HEK293T (cell line): ENCODE results near the gene LELP1.
A peak's percentile ranks its signal among the peaks of the same experiment; 100 is the strongest.

Experiments used
- CTCF ChIA-PET: fragments of 350-600 bp; formaldehyde crosslinking; extraction: SDS; loops from one replicate; lab custom pipeline; 2021; ENCODE audit warnings: antibody characterized with exemption, inconsistent platforms; lab: Yijun Ruan, JAX
- POLR2A ChIA-PET: fragments of 350-600 bp; formaldehyde crosslinking; extraction: SDS; loops from one replicate; lab custom pipeline; 2020; ENCODE audit warnings: antibody characterized with exemption, inconsistent platforms; lab: Yijun Ruan, JAX
- DNase-seq: peaks from one replicate; pipeline ENCODE4 v3.0.0; 2012; ENCODE audit warnings: mixed read lengths; ENCODE audit errors: extremely low spot score
- ARNT ChIP-seq: fragments of 450-650 bp; IDR thresholded peaks from 2 replicates; pipeline ENCODE4 v1.6.1; 2017; ENCODE audit warnings: mild to moderate bottlenecking
- BHLHE40 ChIP-seq: fragments of 450-650 bp; IDR thresholded peaks from 2 replicates; pipeline ENCODE4 v1.6.1; 2016; ENCODE audit warnings: mild to moderate bottlenecking, moderate library complexity, borderline replicate concordance
- CTBP1 ChIP-seq: fragments of 450-650 bp; IDR thresholded peaks from 2 replicates; pipeline ENCODE4 v1.6.1; 2016; ENCODE audit warnings: borderline replicate concordance
- ELF4 ChIP-seq: fragments of 450-650 bp; IDR thresholded peaks from 2 replicates; pipeline ENCODE4 v1.6.1; 2017; ENCODE audit warnings: antibody characterized with exemption
- FOXA1 ChIP-seq: fragments of 450-650 bp; IDR thresholded peaks from 2 replicates; pipeline ENCODE4 v1.6.1; 2016; ENCODE audit warnings: mild to moderate bottlenecking
- FOXK2 ChIP-seq: fragments of 450-650 bp; IDR thresholded peaks from 2 replicates; pipeline ENCODE4 v1.6.1; 2016; ENCODE audit warnings: mild to moderate bottlenecking
- FOXM1 ChIP-seq: fragments of 450-650 bp; IDR thresholded peaks from 2 replicates; pipeline ENCODE4 v1.6.1; 2017; ENCODE audit warnings: mild to moderate bottlenecking, borderline replicate concordance
- HDGF ChIP-seq: fragments of 450-650 bp; IDR thresholded peaks from 2 replicates; pipeline ENCODE4 v1.6.1; 2017; ENCODE audit warnings: antibody characterized with exemption, borderline replicate concordance
- L3MBTL2 ChIP-seq: fragments of 450-650 bp; conservative IDR thresholded peaks from 2 replicates; pipeline ENCODE4 v1.6.1; 2016; ENCODE audit warnings: mild to moderate bottlenecking
- LEF1 ChIP-seq: fragments of 450-650 bp; IDR thresholded peaks from 2 replicates; pipeline ENCODE4 v1.6.1; 2017; ENCODE audit warnings: mild to moderate bottlenecking, borderline replicate concordance
- NFRKB ChIP-seq: fragments of 450-650 bp; IDR thresholded peaks from 2 replicates; pipeline ENCODE4 v1.6.1; 2016; ENCODE audit warnings: mild to moderate bottlenecking, moderate library complexity
- PKNOX1 ChIP-seq: fragments of 450-650 bp; IDR thresholded peaks from 2 replicates; pipeline ENCODE4 v1.6.1; 2016
- SP1 ChIP-seq: fragments of 450-650 bp; IDR thresholded peaks from 2 replicates; pipeline ENCODE4 v1.6.1; 2017
- SUZ12 ChIP-seq: fragments of 450-650 bp; IDR thresholded peaks from 2 replicates; pipeline ENCODE4 v1.6.1; 2016; ENCODE audit warnings: mild to moderate bottlenecking
- TARDBP ChIP-seq: fragments of 450-650 bp; IDR thresholded peaks from 2 replicates; pipeline ENCODE4 v1.6.1; 2016
- ZNF384 ChIP-seq: fragments of 450-650 bp; IDR thresholded peaks from 2 replicates; pipeline ENCODE4 v1.6.1; 2016

LELP1 gene

GRCh38 chr1:153190373-153190772 lies 12.9 kb upstream of the LELP1 start:
- DNase-seq: no peak
- TF ChIP-seq SP1: no peak
- TF ChIP-seq TARDBP: no peak
- TF ChIP-seq CTBP1: no peak
- no peak for TF ChIP-seq LEF1
- no peak for TF ChIP-seq L3MBTL2
- no peak for TF ChIP-seq FOXA1
- TF ChIP-seq ARNT: no peak
- ChIA-PET CTCF (interaction anchor here (0.6 kb wide), 1 partner anchor 536 kb away, joined by 3 read pairs; no protein-coding TSS in a partner anchor), POLR2A (no interaction called here)

GRCh38 chr1:153192697-153193096 lies 10.5 kb upstream of the LELP1 start:
- ChIA-PET CTCF (interaction anchor here (0.5 to 2.9 kb wide), 10 partner anchors 36 to 539 kb away, joined by 3 to 23 read pairs (median 4); no protein-coding TSS in a partner anchor), POLR2A (no interaction called here)
- TF ChIP-seq TARDBP (no peak), PKNOX1 (peak; percentile 78), FOXA1 (no peak)
- DNase-seq: peak; percentile 41

GRCh38 chr1:153194331-153195050 lies 8.7 kb upstream of the LELP1 start:
- no peak for DNase-seq
- TF ChIP-seq FOXA1 (no peak), L3MBTL2 (no peak), FOXK2 (no peak), SP1 (no peak), LEF1 (no peak), SUZ12 (no peak), ZNF384 (no peak), HDGF (no peak), FOXM1 (no peak), BHLHE40 (no peak), TARDBP (no peak)
- POLR2A ChIA-PET: no interaction called here
- CTCF ChIA-PET: interaction anchor here (2.9 kb wide), 1 partner anchor 323 kb away, joined by 23 read pairs; no protein-coding TSS in a partner anchor

GRCh38 chr1:153195216-153195615 lies 8.0 kb upstream of the LELP1 start:
- TF ChIP-seq L3MBTL2 (no peak), ZNF384 (no peak), ARNT (no peak), FOXK2 (no peak), FOXM1 (no peak)
- ChIA-PET CTCF (no interaction called here), POLR2A (no interaction called here)
- no peak for DNase-seq

- no peak for DNase-seq
- CTCF ChIA-PET: no interaction called here
- no peak for TF ChIP-seq CTBP1
- no peak for TF ChIP-seq BHLHE40
- TF ChIP-seq TARDBP: no peak
- no peak for TF ChIP-seq ZNF384
- TF ChIP-seq PKNOX1: no peak
- no peak for TF ChIP-seq FOXK2
- TF ChIP-seq FOXM1: no peak
- no peak for TF ChIP-seq ARNT
- no peak for TF ChIP-seq NFRKB
- no peak for TF ChIP-seq L3MBTL2
- no peak for TF ChIP-seq LEF1
- TF ChIP-seq SUZ12: no peak
- no peak for TF ChIP-seq SP1
- no peak for TF ChIP-seq HDGF
- TF ChIP-seq ELF4: no peak
- no peak for TF ChIP-seq FOXA1
- POLR2A ChIA-PET: no interaction called here
Observed at GRCh38 chr1:153202006-153202405, 1.2 kb upstream of the LELP1 start.

GRCh38 chr1:153206631-153207030 lies 3.4 kb downstream of the LELP1 start:
- ChIA-PET CTCF (no interaction called here), POLR2A (interaction anchor here (0.7 kb wide), 1 partner anchor 13 kb away, joined by 3 read pairs; no protein-coding TSS in a partner anchor)
- DNase-seq: no peak
- TF ChIP-seq ZNF384: no peak
- TF ChIP-seq TARDBP: no peak
- no peak for TF ChIP-seq FOXK2
- TF ChIP-seq SUZ12: no peak
- no peak for TF ChIP-seq SP1
- no peak for TF ChIP-seq HDGF
- no peak for TF ChIP-seq ELF4
- no peak for TF ChIP-seq L3MBTL2
- no peak for TF ChIP-seq FOXA1
- no peak for TF ChIP-seq PKNOX1
- no peak for TF ChIP-seq BHLHE40
- no peak for TF ChIP-seq LEF1
